ENCODE results near the gene DOCK2. TPM values are rescaled to one million over a fixed set of nuclear protein-coding genes. Genes with fewer than 3 reads are reported as not detected.

Gene DOCK2
- total and polyA plus RNA-seq, 7 donors, result 2.3 to 21.1 (median 12.5) TPM

GRCh38 chr5:169848271-169848670 lies 211.2 kb downstream of the DOCK2 start:
- 69 to 91% methylated on average over 3 of the region's 3 CpGs for WGBS, 2 donors
- H3K9me3 ChIP-seq, result peaks cover 0 to 5% (median 4%) of the 10 kb centered on the region in 4 donors
- no peak for DNase-seq
- no peaks in the 10 kb centered on the region for H3K36me3 ChIP-seq
- intact Hi-C loops (cut with DNase I), result no loop called here
- no peaks in the 10 kb centered on the region for H3K4me1 ChIP-seq
- no peak for TF ChIP-seq CTCF (IDR thresholded peaks at IDR 0.05)
- no peak for TF ChIP-seq EP300 (IDR thresholded peaks at IDR 0.05)
- TF ChIP-seq POLR2AphosphoS5 (IDR thresholded peaks at IDR 0.05), result no peak
- TF ChIP-seq POLR2A (IDR thresholded peaks at IDR 0.05), result no peak
- no peaks in the 10 kb centered on the region for H3K27me3 ChIP-seq
- H3K27ac ChIP-seq, result no peak overlapping the region
- H3K4me3 ChIP-seq, result no peak overlapping the region

GRCh38 chr5:169848792-169849191 lies 211.7 kb downstream of the DOCK2 start:
- no peaks in the 10 kb centered on the region for H3K27me3 ChIP-seq

GRCh38 chr5:169850409-169850808 lies 213.3 kb downstream of the DOCK2 start:
- intact Hi-C loops (cut with DNase I), result no loop called here
- TF ChIP-seq EP300 (IDR thresholded peaks at IDR 0.05) (no peak), POLR2A (IDR thresholded peaks at IDR 0.05) (no peak), CTCF (IDR thresholded peaks at IDR 0.05) (no peak), POLR2AphosphoS5 (IDR thresholded peaks at IDR 0.05) (no peak)
- Histone ChIP-seq H3K36me3 (no peaks in the 10 kb centered on the region), H3K4me3 (no peak overlapping the region), H3K27ac (no peak overlapping the region), H3K9me3 (peaks cover 0 to 5% (median 4%) of the 10 kb centered on the region in 4 donors), H3K4me1 (no peaks in the 10 kb centered on the region), H3K27me3 (no peaks in the 10 kb centered on the region)
- no peak for DNase-seq
- 96 to 98% methylated on average over 2 of the region's 2 CpGs for WGBS, 2 donors

More at GRCh38 chr5:169848792-169849191, 211.7 kb downstream of the DOCK2 start:
- Histone ChIP-seq H3K4me1 (no peaks in the 10 kb centered on the region), H3K4me3 (no peak overlapping the region), H3K27ac (no peak overlapping the region), H3K36me3 (no peaks in the 10 kb centered on the region), H3K9me3 (peaks cover 0 to 5% (median 4%) of the 10 kb centered on the region in 4 donors)
- WGBS, 2 donors, result 54 to 85% methylated on average over 2 of the region's 2 CpGs
- no peak for DNase-seq
- TF ChIP-seq POLR2A (IDR thresholded peaks at IDR 0.05) (no peak), CTCF (IDR thresholded peaks at IDR 0.05) (no peak), EP300 (IDR thresholded peaks at IDR 0.05) (no peak), POLR2AphosphoS5 (IDR thresholded peaks at IDR 0.05) (no peak)
- intact Hi-C loops (cut with DNase I), result no loop called here

- H3K9me3 ChIP-seq, result peaks cover 0 to 5% (median 4%) of the 10 kb centered on the region in 4 donors
- TF ChIP-seq CTCF (IDR thresholded peaks at IDR 0.05) (no peak), EP300 (IDR thresholded peaks at IDR 0.05) (no peak), POLR2A (IDR thresholded peaks at IDR 0.05) (no peak), POLR2AphosphoS5 (IDR thresholded peaks at IDR 0.05) (no peak)
- no peaks in the 10 kb centered on the region for H3K27me3 ChIP-seq
- intact Hi-C loops (cut with DNase I), result no loop called here
- no peak overlapping the region for H3K4me3 ChIP-seq
- WGBS, 2 donors, result 42 to 96% methylated on average over 1 of the region's 1 CpG
- H3K4me1 ChIP-seq, result no peaks in the 10 kb centered on the region
- H3K36me3 ChIP-seq, result no peaks in the 10 kb centered on the region
- H3K27ac ChIP-seq, result no peak overlapping the region
- no peak for DNase-seq
Measured at GRCh38 chr5:169851321-169851850, 214.3 kb downstream of the DOCK2 start.

- Histone ChIP-seq H3K4me1 (no peaks in the 10 kb centered on the region), H3K27ac (no peak overlapping the region), H3K4me3 (no peak overlapping the region), H3K9me3 (no peaks in the 10 kb centered on the region), H3K36me3 (no peaks in the 10 kb centered on the region), H3K27me3 (no peaks in the 10 kb centered on the region)
- intact Hi-C loops (cut with DNase I), result no loop called here
- 80 to 93% methylated on average over 2 of the region's 2 CpGs for WGBS, 2 donors
- no peak for DNase-seq
- TF ChIP-seq CTCF (IDR thresholded peaks at IDR 0.05) (no peak), EP300 (IDR thresholded peaks at IDR 0.05) (no peak), POLR2AphosphoS5 (IDR thresholded peaks at IDR 0.05) (no peak), POLR2A (IDR thresholded peaks at IDR 0.05) (no peak)
Measured at GRCh38 chr5:169856571-169856970, 219.5 kb downstream of the DOCK2 start.
